Mucosa of rectum (tissue), 2 donors: Measurements from ENCODE around the gene NINJ1.

Experiments used
- H3K27ac ChIP-seq, 2 donors: one replicate each; pipeline ENCODE4 v1.7.0; 2013; ENCODE audit warnings: inconsistent platforms in 2 of 2, low read depth in 2 of 2, low read length in 2 of 2
- H3K27me3 ChIP-seq, 2 donors: one replicate each; pipeline ENCODE4 v1.7.0; 2013; ENCODE audit warnings: low read length in 2 of 2; ENCODE audit not compliant: control insufficient read depth in 2 of 2, insufficient read depth in 2 of 2
- H3K36me3 ChIP-seq, 2 donors: one replicate each; pipeline ENCODE4 v1.7.0; 2013; ENCODE audit warnings: low read length in 2 of 2; ENCODE audit not compliant: control insufficient read depth in 2 of 2, insufficient read depth in 2 of 2
- H3K4me1 ChIP-seq, 2 donors: one replicate each; pipeline ENCODE4 v1.7.0; 2013; ENCODE audit warnings: low read length in 2 of 2, mild to moderate bottlenecking in 1 of 2; ENCODE audit not compliant: control insufficient read depth in 2 of 2, insufficient read depth in 2 of 2
- H3K4me3 ChIP-seq, 2 donors: one replicate each; pipeline ENCODE4 v1.7.0; 2013; ENCODE audit warnings: low read length in 2 of 2
- H3K9ac ChIP-seq, 2 donors: one replicate each; pipeline ENCODE4 v1.7.0; 2013; ENCODE audit warnings: low read length in 2 of 2, low read depth in 1 of 2, mild to moderate bottlenecking in 1 of 2
- H3K9me3 ChIP-seq, 2 donors: one replicate each; pipeline ENCODE4 v1.7.0; 2013; ENCODE audit warnings: low read length in 2 of 2; ENCODE audit not compliant: control insufficient read depth in 2 of 2
- donor health status: healthy.
- donor health status: Normal muscosa, but diverticular disease.

The NINJ1 gene

DNA sequence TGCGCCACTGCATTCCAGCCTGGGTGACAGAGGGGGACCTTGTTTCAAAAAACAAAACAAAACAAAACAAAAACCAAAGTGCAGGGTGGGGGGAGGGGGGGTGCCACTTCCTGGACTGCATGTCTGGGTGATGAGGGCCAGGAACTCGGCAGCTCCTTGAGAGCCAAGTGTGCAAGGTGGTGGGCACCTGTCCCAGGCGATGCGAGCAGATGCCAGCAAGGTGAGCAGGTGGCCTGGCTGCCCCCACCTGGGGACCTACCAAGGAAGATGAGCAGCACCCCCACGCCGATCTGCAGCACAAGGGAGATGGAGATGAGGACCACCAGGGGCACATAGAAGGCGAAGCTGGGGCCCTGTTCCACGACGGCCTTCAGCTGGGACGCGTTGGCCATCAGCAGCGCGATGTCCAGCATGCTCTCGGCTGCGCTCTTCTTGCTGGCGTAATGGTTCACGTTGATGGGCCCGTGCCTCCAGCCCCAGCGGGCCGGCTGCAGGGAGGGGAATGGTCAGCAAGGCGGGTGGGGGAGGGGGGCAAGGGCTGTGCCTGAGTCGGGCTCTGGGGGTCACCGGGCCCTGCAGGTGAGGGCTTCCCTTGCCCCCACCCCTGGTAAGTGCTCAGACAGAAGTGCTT, 7.8 kb downstream of the NINJ1 start:
- Histone ChIP-seq H3K27ac (peak overlapping the region in 1 of 2 donors; percentile 67), H3K9ac (no peak overlapping the region), H3K27me3 (no peaks in the 10 kb centered on the region), H3K9me3 (no peaks in the 10 kb centered on the region), H3K4me3 (no peak overlapping the region), H3K36me3 (peaks cover 2 to 22% of the 10 kb centered on the region in 2 donors), H3K4me1 (peaks cover 12 to 31% of the 10 kb centered on the region in 2 donors)

DNA sequence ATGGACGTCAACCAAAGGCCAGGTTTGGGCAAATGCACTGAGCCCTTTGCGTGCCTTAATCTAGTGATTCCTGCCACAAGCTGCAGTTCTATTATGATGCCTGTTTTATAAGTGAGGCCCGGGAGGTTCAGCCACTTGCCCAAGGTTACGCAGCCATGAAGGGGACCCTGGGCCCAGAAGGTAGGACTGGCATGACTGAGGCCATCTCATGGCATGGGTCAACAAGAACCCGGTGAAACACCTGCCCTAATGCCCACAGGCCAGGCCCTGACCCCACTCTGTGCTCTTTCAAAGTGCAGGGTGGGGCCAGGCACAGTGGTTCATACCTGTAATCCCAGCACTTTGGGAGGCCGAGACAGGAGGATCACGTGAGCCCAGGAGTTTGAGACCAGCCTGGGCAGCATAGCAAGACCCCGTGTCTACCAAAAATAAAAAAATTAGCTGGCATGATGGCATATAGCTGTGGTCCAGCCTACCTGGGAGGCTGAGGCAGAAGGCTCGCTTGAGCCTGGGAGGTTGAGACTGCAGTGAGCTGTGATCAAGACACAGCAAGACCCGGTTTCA, 8.6 kb downstream of the NINJ1 start:
- H3K9ac ChIP-seq, result no peak overlapping the region
- no peak overlapping the region for H3K4me3 ChIP-seq
- no peak overlapping the region for H3K27ac ChIP-seq
- H3K9me3 ChIP-seq, result no peaks in the 10 kb centered on the region
- H3K27me3 ChIP-seq, result no peaks in the 10 kb centered on the region
- peaks cover 8 to 29% of the 10 kb centered on the region in 2 donors for H3K4me1 ChIP-seq
- H3K36me3 ChIP-seq, result peaks cover 2 to 23% of the 10 kb centered on the region in 2 donors

DNA sequence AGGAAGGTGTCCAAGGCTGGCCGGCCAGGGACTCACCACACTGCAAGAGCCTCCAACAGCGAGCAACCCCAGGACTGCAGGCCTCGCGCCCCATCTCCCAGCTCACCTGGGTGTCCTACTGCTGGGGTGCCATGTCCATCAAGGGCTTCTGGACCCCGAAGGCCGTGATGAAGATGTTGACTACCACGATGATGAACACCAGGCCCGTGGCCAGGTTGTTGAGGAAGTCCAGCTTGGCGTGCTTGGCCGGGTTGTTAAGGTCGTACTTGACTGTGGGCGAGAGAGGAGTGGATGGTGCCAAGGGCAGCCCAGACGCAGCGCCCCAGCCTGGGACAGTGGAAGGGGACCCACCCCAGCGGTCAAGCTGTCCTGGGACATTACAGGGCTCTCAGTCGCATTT, 9.3 kb downstream of the NINJ1 start:
- Histone ChIP-seq H3K4me3 (no peak overlapping the region), H3K9ac (no peak overlapping the region), H3K4me1 (peaks cover 9 to 29% of the 10 kb centered on the region in 2 donors), H3K36me3 (peaks cover 2 to 23% of the 10 kb centered on the region in 2 donors), H3K9me3 (no peaks in the 10 kb centered on the region), H3K27ac (no peak overlapping the region), H3K27me3 (no peaks in the 10 kb centered on the region)

GRCh38 chr9:93123561-93124283, 10.3 kb downstream of the NINJ1 start:
- Histone ChIP-seq H3K27ac (no peak overlapping the region), H3K27me3 (no peaks in the 10 kb centered on the region), H3K9ac (no peak overlapping the region), H3K9me3 (no peaks in the 10 kb centered on the region), H3K36me3 (peaks cover 2 to 23% of the 10 kb centered on the region in 2 donors), H3K4me1 (peaks cover 15 to 31% of the 10 kb centered on the region in 2 donors), H3K4me3 (no peak overlapping the region)

GRCh38 chr9:93122721-93123221, 11.3 kb downstream of the NINJ1 start:
- no peak overlapping the region for H3K27ac ChIP-seq
- H3K36me3 ChIP-seq, result peaks cover 2 to 23% of the 10 kb centered on the region in 2 donors

DNA sequence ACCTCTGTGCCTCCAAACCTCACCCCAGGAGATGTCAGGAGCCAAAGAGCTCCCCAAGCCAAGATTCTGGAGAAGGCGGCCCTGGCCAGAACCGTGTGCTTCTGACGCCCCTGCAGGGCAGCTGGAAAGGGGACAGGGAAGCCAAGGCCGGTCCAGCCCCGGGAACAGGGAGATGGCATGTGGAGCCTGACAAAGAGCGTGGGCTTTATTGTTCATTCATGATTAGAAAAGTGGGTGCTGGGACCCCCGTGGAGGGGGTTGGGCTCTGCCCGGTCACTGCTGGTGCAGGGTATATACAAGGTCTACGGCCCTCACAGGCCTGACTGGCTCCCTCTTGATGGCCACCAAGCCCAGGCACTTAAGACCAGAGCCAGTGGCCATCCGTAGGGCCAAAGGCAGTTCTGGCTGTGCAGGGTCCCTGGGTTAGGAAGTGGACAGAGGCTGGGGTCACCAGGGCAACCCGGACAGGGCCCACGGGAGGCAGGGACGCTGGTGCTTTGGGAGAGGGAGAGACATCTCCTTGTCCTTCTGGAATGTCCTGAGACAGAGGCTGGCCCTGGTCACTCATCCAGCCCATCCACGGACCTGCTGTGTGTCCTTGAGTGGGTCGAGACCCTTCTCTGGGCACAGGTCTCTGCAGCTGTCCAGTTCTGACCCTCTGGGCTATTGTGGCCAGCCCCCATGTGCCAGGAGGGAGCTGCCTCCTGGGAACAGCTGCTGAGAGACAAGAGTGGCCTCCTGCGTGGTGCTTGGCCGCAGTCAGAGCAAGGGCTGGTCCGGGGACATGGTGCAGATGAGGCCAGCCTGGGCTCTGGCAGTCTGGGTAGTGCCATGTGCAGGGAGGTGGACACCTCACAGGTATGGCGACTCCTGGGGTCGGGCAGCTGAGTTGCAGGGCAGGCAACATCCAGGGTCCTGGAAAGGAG, 12.5 kb downstream of the NINJ1 start:
- peaks cover 7 to 16% of the 10 kb centered on the region in 2 donors for H3K4me1 ChIP-seq
- H3K9ac ChIP-seq, result no peak overlapping the region
- H3K9me3 ChIP-seq, result no peaks in the 10 kb centered on the region
- peaks cover 2 to 23% of the 10 kb centered on the region in 2 donors for H3K36me3 ChIP-seq
- H3K27me3 ChIP-seq, result no peaks in the 10 kb centered on the region
- peak overlapping the region in 1 of 2 donors; percentile 5 for H3K27ac ChIP-seq
- no peak overlapping the region for H3K4me3 ChIP-seq

More at GRCh38 chr9:93122721-93123221, 11.3 kb downstream of the NINJ1 start:
- no peaks in the 10 kb centered on the region for H3K9me3 ChIP-seq
- H3K4me3 ChIP-seq, result no peak overlapping the region
- H3K9ac ChIP-seq, result no peak overlapping the region
- H3K4me1 ChIP-seq, result peaks cover 12 to 24% of the 10 kb centered on the region in 2 donors
- no peaks in the 10 kb centered on the region for H3K27me3 ChIP-seq

DNA sequence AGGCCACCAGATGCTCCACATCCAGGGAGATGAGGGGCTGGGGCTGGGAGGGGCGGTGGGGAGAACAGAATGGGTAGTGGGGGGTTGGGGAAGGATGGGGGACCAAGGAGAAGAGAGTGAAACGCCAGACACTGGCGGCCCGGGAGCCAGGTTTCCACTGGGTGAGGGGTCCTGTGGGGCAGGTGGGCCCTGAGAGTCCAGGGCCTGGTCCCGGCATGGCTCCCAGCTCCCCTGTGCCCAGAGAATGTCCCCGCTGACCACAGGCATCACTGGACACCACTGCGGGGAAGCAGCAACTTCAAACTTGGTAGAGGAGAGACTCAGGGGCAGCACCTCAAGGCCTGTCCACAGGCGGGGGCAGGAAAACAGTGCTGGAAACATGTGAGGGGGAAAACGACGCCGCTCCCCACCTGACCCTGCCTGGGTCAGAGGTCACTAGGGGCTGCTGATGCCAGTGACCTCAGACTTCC, 13.2 kb downstream of the NINJ1 start:
- peak overlapping the region in 1 of 2 donors; percentile 68 for H3K27ac ChIP-seq
- H3K27me3 ChIP-seq, result no peaks in the 10 kb centered on the region
- no peaks in the 10 kb centered on the region for H3K9me3 ChIP-seq
- H3K36me3 ChIP-seq, result peaks cover 2 to 20% of the 10 kb centered on the region in 2 donors
- H3K4me3 ChIP-seq, result no peak overlapping the region
- H3K4me1 ChIP-seq, result peaks cover 7 to 13% of the 10 kb centered on the region in 2 donors
- no peak overlapping the region for H3K9ac ChIP-seq

DNA sequence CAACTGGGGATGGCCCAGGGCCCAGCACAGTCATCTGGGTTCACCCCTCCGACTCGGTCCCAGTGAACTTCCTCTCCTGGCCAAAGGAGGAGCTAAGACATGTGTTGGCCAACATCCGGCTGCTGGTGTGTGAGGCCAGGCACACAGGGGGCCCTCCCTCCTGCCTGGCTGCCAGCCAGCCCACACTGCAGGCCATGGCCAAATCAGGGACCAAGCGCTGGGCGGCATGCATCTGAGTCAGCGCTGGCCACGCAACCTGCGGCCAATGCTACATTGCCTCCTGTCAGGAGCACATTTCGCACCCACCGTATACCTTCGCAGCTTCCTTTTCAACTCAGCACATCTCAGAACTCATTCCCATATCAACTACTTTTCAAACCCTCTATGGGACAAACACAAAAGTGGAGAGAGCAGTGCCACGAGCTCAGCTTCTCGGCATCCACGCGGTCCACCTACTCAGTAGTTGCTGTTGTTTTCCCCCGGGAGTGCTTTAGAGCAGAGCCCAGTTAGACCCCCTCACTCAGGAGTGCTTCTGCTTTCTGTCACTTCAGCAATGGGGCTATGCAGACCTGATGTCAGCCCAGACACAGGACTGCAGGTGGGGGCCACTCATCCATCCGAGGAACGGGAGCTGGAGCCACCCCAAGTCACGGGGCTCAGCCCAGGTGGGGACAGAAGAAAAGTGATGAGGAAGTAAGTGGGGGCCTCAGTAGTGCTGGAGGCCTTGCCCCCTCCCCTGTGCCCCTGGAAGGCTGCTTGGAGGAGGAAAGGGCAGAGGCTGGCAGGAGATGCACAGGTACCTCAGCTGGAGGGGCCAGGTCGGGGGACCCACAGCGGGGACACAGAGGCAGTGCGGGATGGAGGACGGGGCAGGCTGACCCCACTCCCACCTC, 13.9 kb downstream of the NINJ1 start:
- H3K9ac ChIP-seq, result no peak overlapping the region

GRCh38 chr9:93119703-93119952, 14.4 kb downstream of the NINJ1 start:
- H3K4me3 ChIP-seq, result no peak overlapping the region

More for the DNA sequence above, 13.9 kb downstream of the NINJ1 start:
- peak overlapping the region; percentile 16 to 68 for H3K27ac ChIP-seq
- H3K36me3 ChIP-seq, result peaks cover 2 to 18% of the 10 kb centered on the region in 2 donors
- H3K27me3 ChIP-seq, result no peaks in the 10 kb centered on the region
- no peaks in the 10 kb centered on the region for H3K9me3 ChIP-seq
- no peak overlapping the region for H3K4me3 ChIP-seq
- peaks cover 7 to 13% of the 10 kb centered on the region in 2 donors for H3K4me1 ChIP-seq

More at GRCh38 chr9:93119703-93119952, 14.4 kb downstream of the NINJ1 start:
- Histone ChIP-seq H3K4me1 (peaks cover 7 to 13% of the 10 kb centered on the region in 2 donors), H3K27me3 (no peaks in the 10 kb centered on the region), H3K9ac (no peak overlapping the region), H3K36me3 (peaks cover 2 to 12% of the 10 kb centered on the region in 2 donors), H3K27ac (peak overlapping the region in 1 of 2 donors; percentile 68), H3K9me3 (no peaks in the 10 kb centered on the region)
